GM19372 (cell line): ENCODE data around the gene CERCAM.
A peak's percentile ranks its signal among the peaks of the same experiment; 100 is the strongest.

Experiments
- ATAC-seq: cut with Tn5 transposase; IDR thresholded peaks from one replicate; pipeline ENCODE4 v1.9.1; 2021; ENCODE audit warnings: mild to moderate bottlenecking, low read depth, moderate library complexity; ENCODE audit not compliant: unreplicated experiment

The CERCAM gene

GRCh38 chr9:128448746-128449145, 28.1 kb downstream of the CERCAM start:
- no peak for ATAC-seq

DNA sequence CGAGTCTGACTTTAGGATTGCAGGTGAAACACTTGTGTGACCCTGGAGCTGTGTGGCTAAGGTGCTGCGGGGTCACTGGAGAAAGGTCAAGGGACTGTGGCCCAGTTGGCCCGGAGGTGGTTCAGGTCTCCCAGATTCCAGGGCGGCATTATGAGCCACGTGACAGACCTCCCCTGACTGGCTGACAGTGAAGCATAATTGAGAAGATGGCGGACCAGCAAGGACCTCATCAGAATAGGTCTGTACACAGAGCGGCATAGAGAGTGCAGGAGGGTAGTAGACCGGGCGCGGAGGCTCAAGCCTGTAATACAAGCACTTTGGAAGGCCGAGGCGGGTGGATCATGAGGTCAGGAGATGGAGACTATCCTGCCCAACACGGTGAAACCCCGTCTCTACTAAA, 34.3 kb downstream of the CERCAM start:
- no peak for ATAC-seq

DNA sequence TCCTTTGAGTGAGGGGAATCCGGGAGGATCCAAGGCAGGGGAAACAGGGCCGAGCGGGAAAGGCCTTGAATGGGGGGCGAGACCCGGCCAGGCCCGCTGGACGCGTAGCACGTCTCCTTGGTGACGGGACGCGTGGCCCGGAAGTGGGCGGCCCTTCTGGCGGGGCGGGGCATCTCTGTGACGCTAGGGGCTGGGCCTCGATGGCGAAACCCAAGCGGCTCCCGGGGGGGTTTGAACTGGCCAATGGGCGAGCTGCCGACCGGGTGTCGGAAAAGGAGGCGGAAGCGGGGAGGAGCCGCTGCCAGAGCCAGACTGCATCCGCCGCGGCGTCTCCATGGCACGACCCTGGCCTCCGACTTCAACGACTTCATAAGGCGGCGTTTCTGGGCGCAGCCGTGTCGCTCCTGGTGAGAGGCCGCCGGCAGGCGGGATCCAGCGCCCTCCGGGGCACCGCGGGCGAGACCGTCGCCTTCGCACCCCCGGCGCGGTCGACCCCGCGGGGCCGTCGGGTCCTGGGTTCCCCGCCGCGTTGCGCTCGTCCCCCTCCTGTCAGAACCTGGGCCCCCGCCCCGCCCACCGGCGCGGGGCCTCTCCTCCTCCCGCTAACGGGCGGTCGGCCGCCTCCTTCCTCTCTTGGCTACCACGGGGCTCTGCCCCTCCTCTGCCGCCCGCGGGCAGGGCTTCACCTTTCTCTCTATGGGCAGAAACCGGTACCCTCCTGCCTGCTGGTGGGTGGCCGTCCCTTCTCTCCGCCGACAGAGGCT, 35.4 kb downstream of the CERCAM start, which contains the start of gene ODF2:
Gene ODF2, plus strand, starts transcription at position 158 of the 764 bp plus-strand sequence. Its CDS starts 86 bp downstream, at position 244.
- ATAC-seq = peak; percentile 89

DNA sequence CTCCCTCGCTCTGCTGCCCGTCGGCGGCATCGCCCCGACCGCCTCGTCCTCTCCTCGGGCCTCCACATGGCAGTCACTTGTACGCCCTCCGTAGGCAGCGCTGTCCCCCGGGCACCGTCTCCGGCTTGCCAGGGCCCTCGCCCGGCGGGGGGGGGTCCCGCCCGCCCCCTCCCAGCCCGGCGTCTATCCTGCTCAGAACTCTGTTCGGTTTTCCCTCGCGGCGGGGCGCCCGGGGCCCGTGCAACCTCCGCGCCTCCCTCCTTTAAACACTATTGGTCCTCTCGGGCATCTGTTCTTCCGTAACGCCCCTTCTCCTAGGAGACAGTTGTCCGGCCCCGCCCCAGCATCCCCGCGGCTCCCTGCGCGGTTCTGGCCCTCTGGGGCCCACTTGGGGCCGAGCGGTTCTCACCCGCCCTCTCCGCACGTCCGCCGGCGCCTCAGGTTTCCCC, 36.0 kb downstream of the CERCAM start:
- peak; percentile 41 for ATAC-seq

- ATAC-seq = no peak
Measured at GRCh38 chr9:128457207-128457606, 36.5 kb downstream of the CERCAM start.

GRCh38 chr9:128459011-128459410, 38.4 kb downstream of the CERCAM start:
- ATAC-seq = no peak

GRCh38 chr9:128469070-128469469, 48.4 kb downstream of the CERCAM start:
- no peak for ATAC-seq

DNA sequence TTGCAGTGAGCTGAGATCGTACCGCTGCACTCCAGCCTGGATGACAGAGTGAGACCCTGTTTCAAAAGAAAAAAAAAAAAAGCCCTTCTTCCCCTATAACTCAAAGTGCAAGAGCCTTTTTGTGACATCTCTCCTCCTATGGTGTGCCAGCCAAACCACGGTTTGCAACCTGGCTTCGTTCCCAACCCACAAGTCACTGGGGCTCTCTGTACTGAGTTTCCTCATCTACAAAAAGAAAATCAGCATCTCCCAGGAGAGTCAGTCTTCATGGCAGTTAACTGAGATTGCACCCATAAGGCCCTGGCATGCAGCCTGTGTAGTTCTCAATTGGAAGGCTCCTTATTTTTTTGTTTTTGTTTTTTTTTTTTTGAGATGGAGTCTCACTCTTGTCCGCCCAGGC, 49.9 kb downstream of the CERCAM start:
- ATAC-seq = no peak

DNA sequence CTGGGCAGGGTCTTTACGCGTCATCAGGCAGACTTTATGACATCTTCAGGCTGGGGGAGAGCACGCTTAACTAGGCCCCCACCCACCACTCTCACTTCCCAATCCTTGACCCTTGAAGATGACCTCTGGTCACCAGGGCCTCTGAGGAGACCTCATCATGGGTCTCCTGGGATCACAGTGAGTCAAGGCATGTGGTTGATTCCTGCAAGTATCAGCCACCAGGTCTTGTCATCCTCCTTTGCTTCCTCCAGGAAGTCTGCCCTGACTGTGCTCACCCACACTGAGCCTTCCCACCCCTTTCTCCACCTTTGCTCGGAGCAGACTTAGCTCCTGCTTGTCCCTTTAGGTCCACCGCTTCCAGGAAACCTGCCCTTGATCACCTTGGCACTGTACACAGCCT, 52.4 kb downstream of the CERCAM start:
- no peak for ATAC-seq

DNA sequence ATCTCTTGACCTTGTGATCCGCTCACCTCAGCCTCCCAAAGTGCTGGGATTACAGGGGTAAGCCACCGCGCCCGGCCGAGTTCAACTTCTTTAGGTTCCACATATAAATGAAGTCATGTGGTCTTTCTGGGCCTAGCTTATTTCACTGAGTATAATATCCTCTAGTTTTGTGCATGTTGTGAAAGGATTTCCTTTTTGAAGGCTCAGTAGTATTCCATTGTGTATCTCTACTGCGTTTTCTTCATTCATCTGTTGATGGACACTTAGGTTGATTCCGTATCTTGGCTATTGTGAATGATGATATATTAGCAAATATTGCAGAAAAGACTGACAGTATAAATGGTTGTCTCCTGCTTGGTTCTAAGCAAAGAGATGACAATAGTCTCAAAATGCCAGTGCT, 55.2 kb downstream of the CERCAM start:
- ATAC-seq = no peak

- ATAC-seq = no peak
Measured at GRCh38 chr9:128479262-128479661, 58.6 kb downstream of the CERCAM start.

DNA sequence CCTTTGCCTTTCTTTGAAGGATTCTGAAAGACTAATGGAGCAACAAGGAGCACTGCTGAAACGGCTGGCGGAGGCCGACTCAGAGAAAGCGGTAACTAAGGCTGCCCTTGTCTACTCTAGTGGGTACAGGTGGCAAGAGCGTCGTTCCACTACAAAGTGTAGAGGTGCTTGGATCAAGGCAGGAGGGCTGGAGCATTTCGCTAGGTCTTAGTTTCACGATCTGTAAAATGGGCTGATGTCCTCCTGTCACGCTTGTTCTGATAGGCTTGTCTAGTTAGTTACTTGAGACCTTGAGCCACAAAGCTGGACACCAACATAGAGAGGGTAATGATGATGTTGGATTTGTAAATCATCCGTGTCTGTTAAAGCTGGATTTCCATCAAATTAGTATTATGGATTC, 60.9 kb downstream of the CERCAM start:
- ATAC-seq = no peak

DNA sequence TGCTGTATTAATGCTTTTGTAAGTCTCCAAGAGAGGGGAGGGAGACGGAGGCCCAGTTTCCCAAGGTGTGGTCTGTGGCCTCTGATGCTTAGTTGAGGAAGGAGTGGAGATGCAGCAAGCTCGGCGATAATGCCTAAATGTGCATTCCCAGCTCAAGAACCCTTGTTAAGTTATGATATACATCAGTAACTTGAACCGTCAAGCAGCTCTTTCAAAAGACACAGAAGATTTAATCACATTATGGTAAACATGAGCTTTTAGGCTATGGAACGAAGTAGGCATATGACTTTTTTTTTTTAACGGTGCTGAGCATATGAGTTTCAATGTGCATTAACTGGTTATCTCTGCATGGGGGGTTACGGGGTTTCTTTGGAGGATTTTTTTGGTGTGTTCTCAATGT, 61.5 kb downstream of the CERCAM start:
- no peak for ATAC-seq

- no peak for ATAC-seq
Measured at GRCh38 chr9:128484686-128485413, 64.2 kb downstream of the CERCAM start.

GRCh38 chr9:128485414-128485855, 64.8 kb downstream of the CERCAM start:
- no peak for ATAC-seq

GRCh38 chr9:128486201-128486600, 65.5 kb downstream of the CERCAM start:
- no peak for ATAC-seq
